Body of pancreas (tissue), 4 donors: Measurements from ENCODE around the gene SMIM29. TPM values are rescaled to one million over a fixed set of nuclear protein-coding genes. Genes with fewer than 3 reads are reported as not detected.

Source experiments
- ATAC-seq: fragments of 150-250 bp; one replicate; pipeline ENCODE4 v1.9.1; 2016
- DNase-seq, 4 donors: peaks; one replicate each; pipeline ENCODE4 v3.0.0-alpha.2; 2019
- H3K27ac ChIP-seq, 4 donors: fragments of 200-600 bp; sonication (generic); 1 replicate in 3 of 4; 2 replicates in 1 of 4; pipeline versions ENCODE4 v1.5.1 to v1.6.1; 2016 to 2019; ENCODE audit warnings: mild to moderate bottlenecking in 1 of 4, mixed read lengths in 1 of 4, moderate library complexity in 1 of 4
- H3K27me3 ChIP-seq, 2 donors: fragments of 200-600 bp; sonication (generic); one replicate each; pipeline ENCODE4 v1.6.0; 2016; ENCODE audit warnings: mild to moderate bottlenecking in 1 of 2
- H3K36me3 ChIP-seq, 2 donors: fragments of 200-600 bp; sonication (generic); replicated peaks in 1 of 2; 2 replicates each; pipeline ENCODE4 v1.5.1; 2016; ENCODE audit warnings: low read depth in 2 of 2; ENCODE audit not compliant: insufficient read depth in 1 of 2
- H3K4me1 ChIP-seq: fragments of 200-600 bp; sonication (generic); one replicate; pipeline ENCODE4 v1.6.0; 2016
- H3K4me3 ChIP-seq, 2 donors: fragments of 200-600 bp; sonication (generic); 1 replicate in 1 of 2; 2 replicates in 1 of 2; pipeline ENCODE4 v1.5.1; 2016 to 2019
- H3K9me3 ChIP-seq, 3 donors: fragments of 200-600 bp; sonication (generic); 1 replicate in 2 of 3; 2 replicates in 1 of 3; pipeline ENCODE4 v1.5.1; 2016
- CTCF ChIP-seq, 7 experiments: fragments of 450-650 bp in 4 of 7; fragments of 200-600 bp in 3 of 7; sonication (generic) in 3 of 7; IDR thresholded peaks; one replicate each; pipeline ENCODE4 v1.5.1; 2016 to 2019; ENCODE audit warnings: antibody characterized with exemption in 7 of 7
- POLR2A ChIP-seq, 3 donors: fragments of 450-650 bp; IDR thresholded peaks; one replicate each; pipeline ENCODE4 v1.6.1; 2016; ENCODE audit warnings: antibody characterized with exemption in 3 of 3, mild to moderate bottlenecking in 2 of 3
- WGBS, 2 donors: methylation state at CpG; one replicate each; pipeline ENCODE4 v1.1.5; 2017; 5-methylcytosine and 5-hydroxymethylcytosine counted together
- intact Hi-C: fragments of 100-400 bp; cut with DNase I; formaldehyde crosslinking; loops from one replicate; pipeline ENCODE4 v1.15.1; 2023
- total RNA-seq, 2 donors: library from RNA; depleted of rRNA; stranded (reverse); fragments of >200 nt; gene quantifications; one replicate each; pipeline ENCODE4 v1.1.0, GENCODE V29; 2016

The SMIM29 gene
- total RNA-seq, result 10 to 100 TPM in 1 of 2 donors, 1 to 10 TPM in 1; 8.6 to 21.5 TPM

GRCh38 chr6:34248727-34249468 is at the start of gene SMIM29:
Gene SMIM29 (minus strand): TSS chr6:34249006. CDS start chr6:34247791, 1,215 bp downstream.
- H3K27me3 ChIP-seq, result no peaks in the 10 kb centered on the region
- peak; percentile 96 for ATAC-seq
- peak; percentile 97 to 98 (median 97) for DNase-seq
- H3K4me1 ChIP-seq, result peaks cover 23% of the 10 kb centered on the region
- intact Hi-C loops, result loop anchor here (5.0 kb wide), 1 partner anchor 163 kb away; no protein-coding TSS in a partner anchor
- 0 to 12% methylated on average over 5 to 60 of the region's 79 CpGs for WGBS, 2 donors
- peak; percentile 89 to 98 (median 98) for TF ChIP-seq CTCF (IDR thresholded peaks at IDR 0.05)
- peak; percentile 49 to 77 (median 73) for TF ChIP-seq POLR2A (IDR thresholded peaks at IDR 0.05)
- no peaks in the 10 kb centered on the region for H3K9me3 ChIP-seq
- peak within 1 kb of the TSS; percentile 47 to 66 for H3K4me3 ChIP-seq
- H3K27ac ChIP-seq, result peak within 1 kb of the TSS; percentile 75 to 82 (median 80)
- H3K36me3 ChIP-seq, result no peaks in the 10 kb centered on the region

- no peak for DNase-seq
- 73 to 79% methylated on average over 3 of the region's 3 CpGs for WGBS, 2 donors
- TF ChIP-seq CTCF (IDR thresholded peaks at IDR 0.05), result no peak
- no peak for TF ChIP-seq POLR2A (IDR thresholded peaks at IDR 0.05)
- Histone ChIP-seq H3K9me3 (no peaks in the 10 kb centered on the region), H3K36me3 (peaks cover 0 to 10% of the 10 kb centered on the region in 2 donors), H3K4me1 (peaks cover 11% of the 10 kb centered on the region), H3K27me3 (no peaks in the 10 kb centered on the region), H3K4me3 (no peak overlapping the region), H3K27ac (no peak overlapping the region)
- no peak for ATAC-seq
- intact Hi-C loops, result no loop called here
These were observed 46.9 kb upstream of the SMIM29 start for GRCh38 chr6:34295721-34296120.

GRCh38 chr6:34292954-34293353 is 44.1 kb upstream of the SMIM29 start:
- Histone ChIP-seq H3K9me3 (no peaks in the 10 kb centered on the region), H3K27me3 (no peaks in the 10 kb centered on the region), H3K4me1 (no peaks in the 10 kb centered on the region), H3K36me3 (peaks cover 0 to 10% of the 10 kb centered on the region in 2 donors), H3K4me3 (no peak overlapping the region), H3K27ac (no peak overlapping the region)
- ATAC-seq (no peak), DNase-seq (no peak)
- intact Hi-C loops, result no loop called here
- WGBS, 2 donors, result 94 to 96% methylated on average over 3 of the region's 3 CpGs
- no peak for TF ChIP-seq POLR2A (IDR thresholded peaks at IDR 0.05)
- TF ChIP-seq CTCF (IDR thresholded peaks at IDR 0.05), result no peak

- Histone ChIP-seq H3K9me3 (no peaks in the 10 kb centered on the region), H3K27me3 (no peaks in the 10 kb centered on the region), H3K27ac (no peak overlapping the region), H3K4me1 (no peaks in the 10 kb centered on the region), H3K36me3 (peaks cover 0 to 10% of the 10 kb centered on the region in 2 donors), H3K4me3 (no peak overlapping the region)
- intact Hi-C loops, result no loop called here
- no peak for DNase-seq
- WGBS, 2 donors, result 88 to 93% methylated on average over 11 of the region's 11 CpGs
- TF ChIP-seq CTCF (IDR thresholded peaks at IDR 0.05) (no peak), POLR2A (IDR thresholded peaks at IDR 0.05) (no peak)
- no peak for ATAC-seq
These were observed 40.3 kb upstream of the SMIM29 start for GRCh38 chr6:34289137-34289536.
